Fibroblast of skin of right biceps (primary cell): ENCODE data around the gene SDSL.

Source experiments
- DNase-seq: peaks from one replicate; pipeline ENCODE4 v3.0.0-alpha.2; 2013

Gene SDSL

DNA sequence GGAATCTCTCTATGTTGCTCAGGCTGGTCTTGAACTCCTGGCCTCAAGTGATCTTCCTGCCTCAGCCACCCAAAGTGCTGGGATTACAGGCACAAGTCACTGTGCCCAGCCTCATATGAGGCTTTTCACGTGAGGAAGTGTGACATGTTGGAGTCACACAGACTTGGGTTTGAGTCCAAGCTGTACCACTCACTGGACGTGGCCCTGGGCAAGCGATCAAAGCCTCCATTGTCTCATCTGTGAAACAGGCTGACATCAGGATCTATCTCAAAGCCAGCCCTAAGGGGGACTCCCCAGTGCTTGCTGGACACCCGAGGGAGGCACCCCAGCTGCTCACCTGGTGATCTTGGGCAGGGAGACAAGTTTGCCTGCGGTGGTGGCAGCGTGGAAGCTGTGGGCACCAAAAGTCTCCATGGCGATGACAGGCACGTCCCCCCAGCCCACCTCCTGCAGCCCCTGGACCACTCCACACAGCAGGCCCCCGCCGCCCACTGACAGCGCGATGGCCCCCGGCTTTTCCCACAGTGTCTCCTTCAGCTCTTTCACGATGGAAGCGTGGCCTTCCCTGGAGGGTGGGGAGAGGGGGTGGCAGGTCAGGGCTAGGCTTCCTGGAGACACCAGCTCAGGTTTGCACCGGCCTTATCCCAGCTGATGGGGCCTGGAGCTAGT is 25.2 kb upstream of the SDSL start:
- no peak for DNase-seq

DNA sequence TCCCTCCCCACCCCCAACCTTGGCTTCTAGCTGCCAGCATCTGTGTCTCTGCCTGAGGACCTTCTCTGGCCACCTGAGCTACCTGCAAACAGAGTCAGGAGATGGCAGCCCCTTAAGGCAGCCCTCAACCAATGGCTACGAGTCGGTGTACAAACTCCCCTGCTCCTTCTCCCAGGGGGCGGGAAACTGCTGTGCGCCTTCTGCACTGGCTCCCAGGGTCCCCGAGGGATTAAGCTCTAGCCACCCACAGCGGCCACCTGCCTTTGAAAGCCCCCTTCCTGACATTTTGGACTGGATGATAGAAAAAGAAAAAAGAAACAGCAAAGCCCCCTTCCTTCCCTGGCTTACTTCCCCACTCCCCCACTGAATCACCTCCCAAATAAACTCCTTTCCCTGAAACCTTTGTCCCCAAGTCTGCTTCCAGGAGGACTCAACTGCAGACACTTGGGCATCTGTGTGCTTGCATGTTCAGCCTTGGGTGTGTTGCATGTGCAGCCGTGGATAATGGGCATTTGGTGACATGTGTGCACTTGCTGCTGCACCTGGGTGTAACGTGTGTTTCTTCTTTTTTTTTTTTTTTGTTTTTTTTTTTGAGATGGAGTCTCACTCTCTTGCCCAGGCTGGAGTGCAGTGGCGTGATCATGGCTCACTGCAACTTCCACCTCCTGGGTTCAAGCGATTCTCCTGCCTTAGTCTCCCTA is 24.5 kb upstream of the SDSL start:
- DNase-seq = no peak

DNA sequence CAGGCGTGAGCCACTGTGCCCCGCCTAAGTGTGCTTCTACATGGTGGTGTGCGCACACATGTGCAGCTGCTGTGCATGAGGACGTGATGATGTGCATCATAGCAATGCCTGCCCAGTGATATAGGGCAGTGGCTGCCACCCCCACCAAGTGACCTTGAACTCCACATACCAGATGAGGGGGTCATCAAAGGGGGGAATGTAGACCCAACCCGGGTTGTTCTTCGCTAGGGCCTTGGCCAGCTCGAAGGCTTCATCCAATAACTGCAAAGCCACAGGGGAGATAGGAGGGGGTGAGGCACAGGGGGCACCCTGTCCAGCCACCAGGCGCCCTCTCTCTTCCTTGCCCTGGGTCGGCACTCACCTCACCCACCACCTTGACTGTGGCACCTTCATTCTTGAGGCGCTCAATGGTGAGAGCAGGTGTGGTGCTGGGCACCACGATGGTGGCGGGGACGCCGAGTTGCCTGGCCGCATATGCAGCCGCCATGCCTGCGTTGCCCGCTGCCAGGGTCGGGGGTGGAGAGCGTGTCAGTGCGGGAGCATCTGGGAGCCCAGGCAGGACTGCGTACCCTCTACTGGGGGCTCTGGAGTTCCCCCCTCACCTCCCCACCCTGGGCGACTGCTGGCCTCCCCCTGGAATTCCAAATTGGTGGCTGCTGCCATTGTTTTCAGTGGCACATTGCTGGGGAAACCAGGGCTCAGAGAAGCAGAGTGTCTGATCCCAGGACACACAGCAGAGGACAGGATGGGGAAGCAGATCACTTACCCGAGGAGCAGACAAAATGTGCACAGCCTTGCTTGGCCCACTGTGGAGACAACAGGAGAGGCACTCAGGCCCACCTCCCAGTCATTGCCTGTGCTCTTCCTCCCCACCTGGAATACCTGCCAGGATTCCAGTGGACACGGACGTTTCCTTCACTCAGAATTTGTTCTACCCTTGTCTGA is 23.6 kb upstream of the SDSL start:
- no peak for DNase-seq

DNA sequence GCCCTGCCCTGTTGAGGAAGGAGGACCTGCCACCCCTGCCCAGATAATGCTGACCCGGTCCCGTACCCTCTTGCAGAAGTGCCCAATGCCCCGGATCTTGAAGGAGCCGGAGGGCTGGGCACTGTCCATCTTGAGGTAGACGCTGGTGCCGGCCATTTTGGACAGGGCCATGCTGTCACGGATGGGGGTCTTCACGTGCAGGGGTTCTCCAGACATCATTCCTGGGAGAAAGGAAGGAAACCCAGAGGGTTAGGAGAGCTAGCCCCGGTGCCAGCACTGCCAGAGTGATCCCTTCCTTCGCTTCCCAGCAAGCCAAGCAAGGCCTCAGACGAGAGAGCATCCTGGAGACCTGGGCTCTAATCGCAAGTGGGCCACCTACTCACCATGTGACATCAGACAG is 22.7 kb upstream of the SDSL start:
- DNase-seq = no peak

DNA sequence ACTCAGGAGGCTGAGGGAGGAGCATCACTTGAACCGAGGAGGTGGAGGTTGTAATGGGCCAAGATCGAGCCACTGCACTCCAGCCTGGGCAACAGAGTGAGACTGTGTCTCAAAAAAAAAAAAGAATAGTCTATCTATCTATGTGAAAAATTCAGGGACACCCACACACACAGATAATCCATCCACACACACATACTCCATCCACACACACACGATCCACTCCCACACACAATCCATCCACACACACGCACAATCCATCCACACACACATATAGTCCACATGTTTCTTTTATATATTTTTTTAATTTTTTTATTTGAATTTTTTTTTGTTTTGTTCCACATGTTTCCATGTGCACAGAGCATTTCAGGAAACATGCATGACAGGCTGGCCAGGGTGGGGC is 21.8 kb upstream of the SDSL start:
- DNase-seq = no peak

DNA sequence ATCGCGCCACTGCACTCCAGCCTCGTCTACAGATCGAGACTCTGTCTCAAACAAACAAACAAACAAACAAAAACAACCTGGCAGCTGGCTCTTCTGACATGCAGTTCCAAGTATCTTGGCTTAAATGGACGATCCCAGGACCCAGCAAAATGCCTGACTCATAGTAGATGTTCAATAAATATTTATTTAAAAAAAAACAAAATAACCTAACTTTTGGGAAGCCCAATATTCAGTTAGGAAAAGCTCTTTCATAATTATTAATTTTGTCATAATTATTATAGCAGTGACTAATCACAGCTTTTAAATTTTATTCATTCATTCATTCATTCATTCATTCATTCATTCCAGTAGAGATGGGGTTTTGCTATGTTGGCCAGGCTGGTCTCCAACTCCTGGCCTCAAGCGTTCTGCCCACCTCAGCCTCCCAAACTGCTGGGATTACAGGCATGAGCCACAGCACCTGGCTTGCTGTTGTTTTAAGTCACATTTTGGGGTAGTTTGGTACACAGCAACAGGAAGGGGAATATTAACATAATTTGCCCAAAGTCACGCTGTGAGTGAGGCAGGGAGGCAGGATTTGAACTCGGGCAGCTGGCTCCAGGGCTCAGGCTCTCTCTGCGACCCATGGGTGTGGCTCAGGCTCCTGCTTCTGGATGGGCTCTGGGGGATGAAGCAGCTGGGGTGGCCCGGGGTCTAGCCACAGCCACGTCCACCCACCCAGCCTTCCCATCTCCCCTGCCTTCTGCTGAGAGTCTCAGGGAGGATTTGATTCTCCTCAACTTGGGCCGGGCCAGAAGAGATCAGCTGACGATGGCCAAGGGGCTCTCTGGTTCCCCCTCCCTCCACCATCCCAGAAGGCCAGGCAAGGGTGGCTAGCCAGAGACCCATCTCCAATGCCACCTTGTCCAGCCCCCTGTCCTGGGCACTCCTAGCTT is 20.8 kb upstream of the SDSL start:
- DNase-seq = no peak

DNA sequence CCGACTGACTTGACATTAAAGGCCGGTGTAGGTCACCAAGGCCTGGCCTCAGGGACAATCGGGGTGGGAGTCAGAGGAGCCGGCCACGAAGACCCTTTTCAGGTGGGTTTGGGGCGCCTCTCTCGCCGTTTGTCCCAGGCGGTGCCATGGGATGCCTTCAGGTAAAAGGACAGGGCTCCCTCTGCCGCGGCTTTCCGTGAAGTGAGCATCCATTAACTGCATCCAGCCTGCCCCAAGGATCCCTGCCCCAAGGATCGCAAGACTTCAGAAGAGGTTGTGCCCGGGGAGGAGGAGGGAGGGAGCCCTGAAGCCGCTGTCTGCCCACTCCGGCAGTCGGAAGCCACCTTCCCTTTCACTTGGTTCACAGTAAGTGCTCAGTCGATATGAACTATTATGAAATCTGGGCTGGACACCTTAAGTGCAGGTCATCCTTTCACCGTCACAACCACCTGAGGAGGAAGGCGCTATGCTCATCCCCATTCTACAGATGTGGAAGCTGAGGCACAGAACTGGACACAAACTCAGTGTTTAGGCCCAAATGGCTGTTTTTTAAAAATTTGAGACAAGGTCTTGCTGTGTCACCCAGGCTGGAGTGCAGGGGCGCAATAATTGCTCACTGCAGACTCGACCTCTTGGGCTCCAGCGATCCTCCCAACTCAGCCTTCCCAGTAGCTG is 19.5 kb upstream of the SDSL start:
- no peak for DNase-seq

DNA sequence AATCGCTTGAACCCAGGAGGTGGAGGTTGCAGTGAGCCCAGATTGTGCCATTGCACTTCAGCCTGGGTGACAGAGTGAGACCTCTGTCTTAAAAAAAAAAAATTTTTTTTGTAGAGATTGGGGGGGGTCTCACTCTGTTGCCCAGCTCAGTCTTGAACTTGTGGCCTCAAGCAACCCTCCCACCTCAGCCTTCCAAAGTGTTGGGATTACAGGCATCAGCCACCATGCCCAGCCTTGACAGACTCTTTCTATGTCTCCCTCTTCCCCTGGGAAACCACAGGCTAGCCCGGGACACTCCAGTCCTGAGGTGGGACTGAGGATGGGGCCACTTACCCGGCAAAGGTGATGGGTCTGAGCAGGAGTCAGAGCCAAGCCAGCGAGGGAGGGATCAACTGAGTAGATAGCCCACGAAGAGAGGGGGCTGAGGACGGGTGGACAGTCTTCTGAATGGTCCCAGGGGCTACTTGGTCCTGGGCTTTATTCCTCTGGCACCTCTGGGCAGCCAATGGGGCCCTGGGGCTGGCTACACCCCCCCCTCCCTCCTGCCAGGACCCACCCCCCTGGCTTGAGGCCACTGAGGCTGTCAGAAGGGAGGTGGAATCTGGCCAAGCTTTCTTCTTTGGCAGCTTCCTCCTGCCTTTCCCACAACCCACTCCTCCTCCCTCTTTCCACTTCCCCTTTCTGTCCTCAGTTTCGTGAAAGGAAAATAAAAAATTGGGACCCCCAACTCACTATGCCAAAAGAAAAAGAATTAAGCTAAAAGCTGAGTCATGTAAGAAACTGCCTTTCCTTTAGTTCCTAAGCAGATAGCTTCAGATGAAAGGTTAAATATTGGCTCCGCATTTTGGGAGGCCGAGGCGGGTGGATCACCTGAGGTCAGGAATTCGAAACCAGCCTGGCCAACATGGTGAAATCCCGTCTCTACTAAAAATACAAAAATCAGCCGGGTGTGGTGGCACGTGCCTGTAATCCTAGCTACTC is 18.5 kb upstream of the SDSL start, which contains the start of gene SDS:
Gene SDS, minus strand, starts transcription at position 453 of the 981 bp plus-strand sequence. CDS start 4,179 bp downstream, outside the sequence.
- peak; percentile 22 for DNase-seq

DNA sequence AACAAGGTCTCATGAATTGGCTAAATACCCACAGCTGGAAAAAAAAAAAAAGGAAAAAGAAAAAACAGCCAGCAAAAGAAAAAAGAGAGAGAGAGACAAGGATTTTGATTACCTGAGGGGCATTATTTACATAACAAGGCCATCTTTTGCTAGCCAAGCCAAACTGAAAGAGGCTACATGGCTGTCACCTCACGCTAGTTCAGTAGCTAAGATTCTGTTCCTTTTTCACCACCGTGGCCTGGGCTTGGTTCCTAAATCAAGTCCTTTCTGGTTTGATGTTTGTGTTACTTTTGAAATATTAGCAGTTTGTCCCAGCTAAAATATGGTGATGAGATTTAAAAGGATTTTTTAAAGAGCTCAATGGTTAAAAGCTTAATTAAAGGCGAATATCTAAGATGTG is 16.5 kb upstream of the SDSL start:
- DNase-seq = no peak

DNA sequence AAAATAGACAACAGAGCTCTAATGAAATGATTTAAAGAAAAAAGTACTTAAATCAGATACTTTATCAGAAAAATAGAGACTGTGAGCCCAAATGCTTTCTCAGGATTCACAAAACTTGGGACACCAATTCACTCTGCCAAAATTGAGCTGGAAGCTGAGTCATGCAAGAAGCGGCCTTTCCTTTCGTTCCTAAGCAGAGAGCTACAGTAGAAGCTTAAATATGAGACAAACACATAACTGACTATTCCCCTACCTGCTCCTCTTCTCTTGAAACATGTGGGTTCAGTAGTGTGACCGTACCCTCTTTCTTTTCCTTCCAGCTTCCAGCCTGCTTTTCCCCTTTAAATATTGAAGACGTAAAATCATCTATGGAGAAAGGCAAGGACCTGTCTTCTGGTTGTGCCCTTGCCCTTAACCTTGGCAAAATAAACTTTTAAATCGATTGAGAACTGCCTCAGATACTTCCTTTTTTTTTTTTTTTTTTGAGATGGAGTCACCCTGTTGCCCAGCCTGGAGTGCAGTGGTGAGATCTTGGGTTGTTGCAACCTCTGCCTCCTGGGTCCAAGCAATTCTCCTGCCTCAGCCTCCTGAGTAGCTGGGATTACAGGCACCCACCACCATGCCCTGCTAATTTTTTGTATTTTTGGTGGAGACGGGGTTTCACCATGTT is 14.1 kb upstream of the SDSL start:
- DNase-seq = peak; percentile 33

DNA sequence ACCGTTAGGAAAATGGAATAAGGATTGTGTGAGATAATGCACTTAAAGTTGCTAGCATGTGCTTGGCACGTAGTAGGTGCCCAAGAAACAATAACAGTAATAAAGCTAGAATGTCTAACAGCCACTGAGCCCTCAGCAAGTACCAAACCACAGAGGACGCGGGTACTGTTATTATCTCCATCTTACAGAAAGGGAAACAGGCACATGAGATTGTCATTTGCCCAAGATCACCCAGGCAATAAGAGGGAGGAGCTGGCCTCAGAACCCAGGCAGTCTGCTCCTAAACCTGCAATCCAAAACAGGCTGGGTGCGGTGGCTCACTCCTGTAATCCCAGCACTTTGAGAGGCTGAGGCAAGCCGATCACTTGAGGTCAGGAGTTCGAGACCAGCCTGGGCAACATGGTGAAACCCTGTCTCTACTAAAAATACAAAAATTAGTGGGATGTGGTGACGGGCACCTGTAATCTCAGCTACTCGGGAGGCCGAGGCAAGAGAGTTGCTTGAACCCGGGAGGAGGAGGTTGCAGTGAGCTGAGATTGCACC is 13.4 kb upstream of the SDSL start:
- no peak for DNase-seq

DNA sequence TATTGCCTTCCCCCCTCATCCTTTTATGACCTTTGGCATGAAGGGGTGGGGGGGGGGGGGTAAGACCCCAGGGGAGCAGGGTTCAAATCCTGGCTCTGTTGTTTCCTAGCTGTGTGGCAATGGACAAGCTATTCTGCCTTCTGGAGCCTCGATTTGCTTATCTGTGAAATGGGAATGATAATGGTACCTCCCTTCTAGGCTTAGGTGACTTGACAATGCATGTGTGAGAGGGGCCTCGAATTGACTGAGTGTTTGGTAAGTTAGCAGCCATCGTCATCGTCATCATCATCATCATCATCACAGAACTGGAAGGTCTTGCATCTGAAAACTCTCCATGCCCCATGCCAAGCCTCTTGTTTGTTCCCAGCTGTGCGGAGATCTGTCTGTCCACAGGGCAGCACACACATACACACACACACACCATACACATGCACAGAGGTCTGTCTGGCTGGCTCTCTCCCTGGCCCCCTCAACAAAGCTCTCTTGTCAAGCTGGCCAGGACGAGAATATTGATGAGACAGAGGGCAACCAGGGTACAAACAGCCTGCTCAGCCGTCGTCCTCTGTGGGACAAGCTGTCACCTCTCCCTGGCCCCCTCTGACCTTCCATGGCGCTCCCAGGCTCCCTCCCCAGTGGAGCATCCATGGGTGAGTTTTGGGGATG is 12.6 kb upstream of the SDSL start:
- DNase-seq = no peak

DNA sequence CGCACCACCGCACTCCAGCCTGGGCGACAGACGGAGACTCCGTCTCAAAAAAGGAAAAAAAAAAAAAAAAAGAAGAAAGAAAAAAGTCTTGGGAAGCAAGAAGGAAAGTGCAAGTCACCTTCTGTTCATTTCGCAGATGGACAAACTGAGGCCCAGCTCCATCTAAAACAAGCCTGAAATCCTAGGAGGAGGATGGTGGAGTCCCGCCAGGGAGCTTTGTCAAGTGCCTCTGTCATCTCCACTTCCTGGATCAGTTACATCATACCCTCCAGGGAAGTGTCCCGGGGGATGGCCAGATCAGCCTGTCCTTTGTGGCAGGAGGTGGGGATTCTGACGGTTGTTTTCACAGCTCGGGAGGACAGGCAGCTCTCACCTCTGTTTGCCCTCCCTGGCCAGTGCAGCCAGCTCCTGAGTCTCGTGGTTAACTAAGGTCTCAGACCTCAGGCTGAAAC is 8.7 kb upstream of the SDSL start:
- DNase-seq = peak; percentile 32

DNA sequence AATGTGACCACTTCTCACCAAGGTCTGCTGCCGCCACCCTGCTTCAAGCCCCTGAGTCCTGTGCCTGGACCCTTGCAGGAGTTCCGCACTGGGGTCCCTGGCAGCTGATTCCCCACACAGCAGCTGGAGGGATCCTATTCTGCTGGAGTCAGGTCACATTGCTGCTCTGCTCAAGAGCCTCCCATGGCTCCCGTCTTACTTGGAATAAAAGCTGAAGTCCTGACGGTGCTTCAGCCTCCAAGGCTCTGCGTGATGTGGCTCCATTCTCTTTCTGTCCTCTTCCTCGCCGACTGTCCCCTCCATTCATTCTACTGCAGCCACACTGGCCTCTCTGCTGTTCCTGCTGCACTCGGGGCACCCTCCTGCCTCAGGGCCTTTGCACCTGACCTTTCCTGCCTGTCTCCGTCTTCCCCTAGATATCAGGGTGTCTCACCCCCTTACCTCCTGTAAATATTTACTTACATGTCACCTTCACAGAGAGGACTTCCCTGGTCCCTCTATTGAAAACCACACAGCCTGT is 7.6 kb upstream of the SDSL start:
- no peak for DNase-seq

DNA sequence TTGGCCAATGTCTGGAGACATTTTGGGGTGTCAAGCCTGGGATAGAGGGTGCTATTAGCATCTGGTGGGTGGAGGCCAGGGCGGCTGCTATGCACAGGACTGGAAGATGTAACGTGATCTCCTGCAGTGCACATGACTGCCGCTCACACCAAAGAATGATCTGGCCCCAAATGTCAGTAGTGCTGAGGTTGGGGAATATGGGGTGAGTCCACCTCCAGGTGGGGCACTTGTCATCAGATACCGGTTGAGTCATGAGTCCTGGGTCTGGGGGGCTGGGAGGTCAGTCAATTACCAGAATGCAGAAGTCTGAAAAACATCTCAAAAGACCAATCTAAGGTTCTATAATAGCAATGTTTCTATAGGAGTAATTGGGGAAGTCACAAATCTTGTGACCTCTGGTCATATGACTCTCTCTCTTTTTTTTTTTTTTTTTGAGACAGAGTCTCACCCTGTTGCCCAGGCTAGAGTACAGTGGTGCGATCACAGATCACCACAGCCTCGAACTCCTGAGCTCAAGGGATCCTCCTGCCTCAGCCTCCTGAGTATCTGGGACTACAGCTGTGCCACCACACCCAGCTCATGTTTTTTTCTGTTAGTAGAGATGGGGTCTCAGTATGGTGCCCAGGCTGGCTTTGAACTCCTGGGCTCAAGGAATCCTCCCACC is 6.0 kb upstream of the SDSL start:
- no peak for DNase-seq

DNA sequence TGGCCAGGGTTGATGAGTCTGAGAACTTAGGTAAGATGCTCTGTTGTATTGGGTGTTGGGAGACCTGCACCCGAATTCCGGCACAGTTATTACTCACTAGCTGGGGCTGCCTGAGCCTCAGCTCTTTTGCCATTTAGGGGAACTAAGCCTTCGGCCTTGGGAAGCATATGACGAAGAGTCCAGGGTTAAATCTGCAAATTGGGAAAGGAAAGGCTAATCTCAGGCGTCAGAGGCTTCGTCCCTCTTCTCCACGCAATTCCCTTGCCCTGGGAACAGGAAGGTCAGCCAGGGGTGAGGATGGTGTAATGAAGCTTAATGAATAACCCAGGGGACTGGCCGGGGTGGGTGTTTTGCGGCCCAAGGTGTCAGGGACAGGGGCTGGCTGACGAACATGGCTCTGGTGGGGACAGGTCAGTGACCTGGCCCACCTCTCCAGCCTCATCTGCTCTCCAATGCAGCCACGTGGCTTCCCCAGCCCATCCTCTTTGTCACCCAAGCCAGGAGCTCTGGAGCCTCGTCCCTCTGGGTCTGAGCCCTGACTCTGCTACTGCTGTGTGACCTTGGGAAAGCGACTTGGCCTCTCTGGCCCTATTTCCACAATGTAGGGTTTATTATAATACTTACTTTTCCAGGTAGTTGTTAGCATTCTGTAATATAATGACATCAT is 3.8 kb upstream of the SDSL start:
- DNase-seq = no peak

DNA sequence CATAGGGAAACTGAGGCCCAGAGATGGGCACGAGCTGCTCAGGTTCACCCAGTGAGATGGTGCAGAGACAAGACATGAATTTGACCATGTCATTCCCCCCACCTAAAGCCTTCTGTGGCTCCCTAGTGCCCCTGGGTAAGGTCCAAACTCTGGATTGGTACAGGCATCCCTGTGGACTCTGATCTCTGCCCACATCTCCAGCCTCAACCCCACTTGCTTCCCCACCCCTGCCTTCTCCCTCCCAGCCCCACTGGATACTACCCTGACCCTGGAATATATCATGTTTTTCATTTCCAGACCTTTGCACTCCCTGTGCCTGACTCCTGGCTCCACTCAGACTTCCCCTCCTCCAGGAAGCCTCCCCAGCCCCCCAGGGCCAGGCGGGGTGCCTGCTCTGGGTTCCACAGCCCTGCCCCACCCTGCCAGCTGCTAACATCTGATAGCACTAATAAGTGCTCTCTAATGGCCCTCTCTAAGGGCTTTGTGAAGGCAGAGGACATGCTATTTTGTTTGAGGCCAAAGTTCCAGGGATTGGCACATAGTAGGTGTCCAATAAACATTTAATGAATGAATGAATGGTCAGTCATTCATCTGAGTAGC is 1.1 kb upstream of the SDSL start:
- no peak for DNase-seq
